ENCODE measurements around the gene AP2M1.
"Not testable (repeated sequence)": the region's sequence is repeated elsewhere in the genome, so short reads cannot be mapped to it uniquely, and the experiment has no call there.

GRCh38 chr3:184149770-184150169 is 24.9 kb upstream of the AP2M1 start:
- TF ChIP-seq CTCF (conservative IDR thresholded peaks at IDR 0.05; ENCODE audit: low read length); EZH2phosphoT487 (IDR thresholded peaks at IDR 0.05; ENCODE audit: borderline replicate concordance, low read depth, low read length): not testable (repeated sequence)
